ENCODE measurements around the gene NAV2.
"Not testable (repeated sequence)": the region's sequence is repeated elsewhere in the genome, so short reads cannot be mapped to it uniquely, and the experiment has no call there.

The NAV2 gene

GRCh38 chr11:19868281-19868821 is 155.7 kb downstream of the NAV2 start:
- DNase-seq (ENCODE audit: low read depth): no peak

DNA sequence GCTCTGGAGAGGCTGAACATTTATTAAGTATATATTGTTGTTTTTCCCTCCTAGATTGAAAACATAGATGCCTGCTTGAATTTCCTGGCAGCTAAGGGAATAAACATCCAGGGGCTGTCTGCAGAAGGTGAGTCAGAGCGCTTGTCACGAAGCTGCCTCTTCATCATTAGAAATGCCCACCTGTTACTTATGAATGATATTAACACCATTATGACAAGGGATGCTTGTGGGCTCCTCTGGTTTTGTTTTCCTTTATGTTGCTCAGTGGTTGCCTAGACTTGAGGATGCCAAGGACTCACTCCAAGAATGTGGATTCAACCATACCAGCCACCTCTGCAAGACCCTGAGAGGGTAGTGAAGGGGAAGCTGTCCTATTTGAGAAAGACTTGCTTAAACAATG is 156.2 kb downstream of the NAV2 start:
- DNase-seq (ENCODE audit: low read depth): no peak

DNA sequence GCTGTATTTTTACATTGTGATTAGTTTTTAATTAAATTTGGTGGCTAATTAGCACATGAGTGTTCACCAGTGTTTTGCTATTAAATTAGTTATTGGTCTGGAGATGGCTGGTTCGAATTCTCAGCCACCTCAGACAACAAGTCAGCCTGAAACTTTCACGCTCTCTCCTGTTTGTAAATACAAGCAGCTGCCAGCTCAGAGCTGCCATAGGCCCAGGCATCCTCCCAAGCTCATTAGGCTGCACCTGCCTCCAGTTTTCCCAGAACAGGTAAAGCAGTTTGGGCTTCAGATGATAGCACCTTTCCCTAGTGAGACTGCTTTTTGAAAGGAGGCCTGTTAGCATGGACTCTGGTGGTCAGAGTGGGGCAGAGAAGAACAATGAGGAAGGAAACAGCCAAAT is 156.8 kb downstream of the NAV2 start:
- no peak for DNase-seq (ENCODE audit: low read depth)

DNA sequence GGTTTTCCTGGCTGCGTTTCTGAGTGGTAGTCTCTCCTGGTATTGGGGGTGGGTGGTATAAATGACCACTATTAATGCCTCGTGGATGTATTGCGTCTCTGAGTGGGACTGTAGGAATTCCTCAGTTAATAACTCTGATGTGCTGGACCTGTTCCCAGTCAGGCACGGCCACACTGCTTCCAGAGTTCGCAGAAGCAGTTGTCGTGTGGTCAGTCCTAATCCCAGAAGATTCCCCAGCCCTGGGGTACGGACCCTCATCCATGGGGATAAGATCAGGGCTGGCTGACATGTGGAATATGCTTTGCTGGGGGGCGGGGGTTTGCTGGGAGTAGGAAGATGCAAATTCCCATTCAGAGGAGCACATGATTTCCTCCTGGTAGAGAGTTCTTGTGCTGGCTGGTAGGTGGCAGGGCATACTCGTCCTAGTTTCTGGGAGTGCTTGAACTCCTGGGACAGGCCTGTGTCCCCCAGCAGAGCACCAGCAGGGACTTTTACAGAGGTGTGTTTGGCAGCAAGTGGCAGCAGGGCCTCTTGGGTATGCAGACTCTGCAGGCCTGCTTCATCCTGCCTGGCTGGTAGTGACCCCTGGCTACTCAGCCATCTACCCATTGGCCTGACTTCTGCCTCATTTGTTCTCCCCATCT is 157.4 kb downstream of the NAV2 start:
- no peak for DNase-seq (ENCODE audit: low read depth)

- no peak for DNase-seq (ENCODE audit: low read depth)
These were observed 158.9 kb downstream of the NAV2 start for GRCh38 chr11:19871531-19871930.

GRCh38 chr11:19872512-19873145 is 160.0 kb downstream of the NAV2 start:
- DNase-seq (ENCODE audit: low read depth): no peak

- no peak for DNase-seq (ENCODE audit: low read depth)
These were observed 161.1 kb downstream of the NAV2 start for GRCh38 chr11:19873730-19874129.

GRCh38 chr11:19874266-19874665 is 161.6 kb downstream of the NAV2 start:
- no peak for DNase-seq (ENCODE audit: low read depth)

DNA sequence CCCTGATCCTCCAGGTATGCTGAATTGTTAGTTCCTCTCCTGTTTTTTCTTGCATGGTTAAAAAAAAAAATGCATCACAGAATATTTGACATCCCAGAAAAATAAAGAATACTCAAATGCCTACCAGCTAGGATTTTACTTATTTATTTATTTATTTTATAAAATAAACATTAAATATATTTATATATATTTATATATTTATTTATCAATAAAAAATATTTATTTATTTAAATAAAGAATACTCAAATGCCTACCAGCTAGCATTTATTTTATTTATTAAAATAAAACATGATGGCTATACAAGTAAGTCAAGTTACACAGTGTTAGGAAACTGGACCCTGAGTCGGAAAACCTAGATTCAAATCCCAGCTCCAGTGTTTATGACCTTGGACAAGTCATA is 164.1 kb downstream of the NAV2 start:
- no peak for DNase-seq (ENCODE audit: low read depth)

DNA sequence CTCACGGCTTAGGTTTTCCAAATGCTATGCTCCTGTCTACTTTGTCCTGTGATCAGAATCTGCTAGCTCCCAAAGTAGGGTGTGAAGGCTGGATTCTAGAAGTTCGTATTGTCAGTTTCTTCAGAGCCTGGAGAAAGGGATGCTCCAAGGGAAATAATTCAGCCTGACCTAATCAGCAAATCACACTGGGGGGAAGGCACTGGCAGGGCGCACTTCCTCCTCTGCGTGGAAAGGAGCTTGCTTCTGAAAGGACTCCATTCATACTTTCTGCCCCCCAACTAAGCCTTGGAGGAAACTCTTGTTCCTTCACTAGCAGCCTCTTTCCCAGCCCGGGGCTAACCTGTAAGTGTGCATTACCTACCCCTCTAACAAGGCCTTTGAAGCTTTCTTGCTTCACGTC is 165.9 kb downstream of the NAV2 start:
- DNase-seq (ENCODE audit: low read depth): no peak

GRCh38 chr11:19879307-19880087 is 166.9 kb downstream of the NAV2 start:
- no peak for DNase-seq (ENCODE audit: low read depth)

GRCh38 chr11:19880088-19880345 is 167.4 kb downstream of the NAV2 start:
- DNase-seq (ENCODE audit: low read depth): no peak

DNA sequence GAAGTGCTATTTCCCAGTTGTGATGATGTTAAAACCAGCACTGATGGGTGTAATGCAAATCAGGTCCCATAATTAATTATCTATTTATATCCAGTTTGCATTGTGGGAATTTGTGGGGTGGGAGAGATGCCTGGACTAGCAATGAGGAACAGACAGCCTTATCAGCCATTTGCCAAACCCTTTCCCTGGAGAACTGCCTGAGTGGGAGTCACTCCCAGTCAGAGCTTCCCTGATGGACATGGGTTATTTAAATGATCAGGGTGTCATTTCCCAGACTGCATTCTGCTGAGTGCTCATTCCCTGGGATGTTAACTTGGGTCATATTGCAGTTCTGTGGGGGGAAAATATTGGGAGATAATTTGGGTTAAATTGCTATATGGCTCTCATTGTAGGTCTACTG is 168.5 kb downstream of the NAV2 start:
- no peak for DNase-seq (ENCODE audit: low read depth)

GRCh38 chr11:19882356-19882755 is 169.7 kb downstream of the NAV2 start:
- no peak for DNase-seq (ENCODE audit: low read depth)

DNA sequence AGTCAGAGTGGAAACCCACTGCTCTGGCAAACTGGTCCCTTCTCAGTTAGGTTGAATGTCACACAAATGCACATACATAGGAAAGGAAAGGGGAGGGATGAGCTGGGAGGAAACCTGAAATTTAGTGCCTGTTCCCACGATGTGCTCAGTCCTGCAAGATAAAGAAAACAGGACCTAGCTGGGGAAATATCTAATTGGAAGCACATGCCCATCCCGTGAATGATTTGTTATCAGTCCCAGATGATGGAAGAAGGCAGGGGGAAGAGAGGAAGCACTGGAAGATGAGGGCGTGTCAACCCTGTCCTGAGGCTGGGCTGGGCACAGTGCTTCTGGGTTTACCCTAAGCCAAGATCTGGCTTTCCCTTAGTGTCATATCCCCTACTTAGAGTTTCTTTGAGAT is 173.9 kb downstream of the NAV2 start:
- DNase-seq (ENCODE audit: low read depth): no peak

GRCh38 chr11:19887842-19888241 is 175.2 kb downstream of the NAV2 start:
- no peak for DNase-seq (ENCODE audit: low read depth)

GRCh38 chr11:19889531-19889930 is 176.9 kb downstream of the NAV2 start:
- DNase-seq (ENCODE audit: low read depth): no peak

DNA sequence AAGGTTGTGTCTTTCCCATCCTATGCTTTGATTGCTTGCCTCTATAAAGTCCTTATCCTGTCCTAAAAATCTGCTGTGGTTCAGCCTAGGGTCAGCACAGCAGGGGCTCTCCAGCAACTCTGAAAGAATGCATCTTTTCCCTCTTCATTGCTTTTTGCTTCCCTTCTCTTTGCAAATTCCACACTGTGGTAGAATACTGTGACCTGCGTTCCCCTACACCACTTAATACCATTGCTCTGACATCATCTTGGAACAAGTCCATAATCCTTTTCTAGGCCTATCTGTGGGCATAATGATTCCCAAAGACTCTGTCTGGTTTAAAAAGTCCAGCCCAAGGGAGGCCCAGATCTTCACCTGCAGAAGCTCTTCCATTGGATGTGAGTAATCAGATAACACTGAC is 177.7 kb downstream of the NAV2 start:
- DNase-seq (ENCODE audit: low read depth): no peak

DNA sequence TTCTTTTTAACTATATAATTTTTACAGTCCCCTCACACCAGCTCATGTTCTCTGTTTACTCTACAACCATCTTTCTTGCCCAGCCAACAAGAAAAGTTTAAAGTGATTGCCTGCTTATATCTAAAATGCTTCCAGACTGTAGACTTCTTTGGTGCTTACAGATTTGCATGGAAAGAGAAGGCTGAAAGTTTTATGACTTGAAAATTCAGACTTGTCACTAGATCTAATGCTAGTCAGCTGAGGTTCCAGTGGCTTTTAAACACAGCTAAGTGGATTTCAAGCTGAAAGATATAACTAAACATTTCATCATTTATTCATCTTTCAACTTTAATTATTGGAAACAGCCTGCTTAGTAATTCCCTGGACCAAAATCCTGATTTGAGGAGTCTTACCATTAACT is 178.4 kb downstream of the NAV2 start:
- DNase-seq (ENCODE audit: low read depth): no peak

GRCh38 chr11:19892387-19892786 is 179.8 kb downstream of the NAV2 start:
- DNase-seq (ENCODE audit: low read depth): no peak

DNA sequence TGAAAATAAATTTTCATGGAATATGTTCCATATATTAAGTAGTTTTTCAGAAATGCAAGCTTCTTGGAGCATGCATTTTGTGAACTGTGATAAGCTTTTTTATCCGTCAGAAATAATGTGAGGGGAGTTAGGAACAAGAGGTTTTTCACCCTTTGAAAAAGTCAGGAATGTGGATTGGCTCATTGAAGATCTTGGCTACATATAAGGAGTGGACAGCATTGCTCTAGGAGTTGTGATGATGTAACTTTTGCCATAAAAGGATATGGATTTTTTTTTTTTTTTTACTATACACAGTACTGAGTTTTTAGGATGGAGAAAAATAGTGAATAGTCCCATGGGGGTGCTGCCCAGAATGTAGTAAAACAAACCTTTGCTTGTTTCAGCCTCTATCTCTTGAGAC is 180.2 kb downstream of the NAV2 start:
- DNase-seq (ENCODE audit: low read depth): no peak

GRCh38 chr11:19894404-19894803 is 181.8 kb downstream of the NAV2 start:
- DNase-seq (ENCODE audit: low read depth): no peak

- not testable (repeated sequence) for DNase-seq (ENCODE audit: low read depth)
These were observed 182.4 kb downstream of the NAV2 start for GRCh38 chr11:19895037-19895436.

Data from stimulated activated CD8-positive, alpha-beta memory T cell treated with anti-CD3 and anti-CD28 coated beads, Interleukin-7, amount 100 ng/mL, for 24 hours (primary cell).